GM19035 (cell line): ENCODE data around the gene WDFY4.

Experiments
- ATAC-seq: cut with Tn5 transposase; IDR thresholded peaks from one replicate; pipeline ENCODE4 v1.9.1; 2021; ENCODE audit not compliant: unreplicated experiment

WDFY4 gene

DNA sequence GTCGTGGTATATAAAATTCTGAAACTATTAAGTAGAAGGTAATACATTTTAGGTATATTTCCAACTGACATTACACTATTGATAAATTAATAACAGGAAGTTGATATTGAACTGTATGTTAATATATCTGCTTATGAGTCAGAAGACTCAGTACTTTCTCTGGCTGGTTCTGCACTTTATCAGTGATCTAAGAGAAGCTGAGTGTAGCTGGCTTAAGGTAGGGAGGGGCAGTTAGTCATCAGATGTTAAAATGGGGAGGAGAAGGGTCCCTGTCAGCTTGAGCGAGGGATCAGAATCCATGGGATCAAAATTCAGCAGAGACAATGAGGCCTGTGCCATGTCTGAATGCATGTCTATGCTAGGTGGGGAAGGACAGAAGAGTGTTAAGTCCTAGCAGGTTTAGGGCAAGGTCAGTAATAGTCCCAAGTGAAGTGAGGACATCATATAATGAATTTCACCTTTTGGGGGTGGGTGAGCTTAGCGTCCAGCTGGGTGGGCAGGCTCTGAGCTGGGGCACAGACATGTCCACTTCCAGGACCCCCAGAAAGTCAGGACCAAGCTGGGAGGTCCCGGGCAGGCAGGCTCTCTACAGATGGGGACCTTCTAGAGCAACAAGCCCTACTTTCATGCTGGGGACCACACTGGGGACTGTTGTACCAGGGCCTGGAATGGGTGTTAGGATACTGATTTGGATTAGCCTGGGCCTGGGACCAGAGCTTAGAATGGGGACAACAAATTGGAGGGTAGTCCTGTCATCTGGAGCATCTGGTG is 82.9 kb downstream of the WDFY4 start:
- no peak for ATAC-seq

DNA sequence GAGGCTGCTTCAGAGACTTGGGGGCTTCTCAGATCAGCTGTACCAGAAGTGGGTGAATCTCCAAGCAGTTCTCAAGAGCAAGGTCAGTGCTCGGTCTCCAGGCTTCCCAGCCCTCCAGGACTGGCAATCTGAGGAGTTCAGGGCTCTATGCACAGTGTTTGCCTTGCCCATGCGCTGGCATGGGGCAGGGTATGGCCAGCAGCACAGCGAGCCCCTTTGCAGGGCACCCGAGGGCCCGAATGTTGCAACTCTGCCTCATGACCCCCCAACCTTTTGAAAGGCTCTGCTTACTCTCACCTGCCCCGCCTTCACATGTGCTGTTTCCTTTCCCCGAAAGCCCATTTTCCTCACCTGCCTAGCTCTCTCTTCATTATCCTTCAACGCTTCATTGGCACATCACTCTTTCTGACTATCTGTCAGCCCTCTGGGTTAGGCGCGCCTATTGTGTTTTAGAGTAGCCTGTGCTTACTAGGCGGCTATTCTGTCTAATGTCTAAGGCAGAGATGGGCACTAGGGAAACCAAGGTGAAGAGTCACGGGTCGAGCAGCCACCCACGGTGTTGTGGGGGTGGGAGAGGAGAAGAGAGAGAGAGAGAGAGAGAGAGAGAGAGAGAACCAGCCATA is 83.6 kb downstream of the WDFY4 start:
- ATAC-seq, result no peak

DNA sequence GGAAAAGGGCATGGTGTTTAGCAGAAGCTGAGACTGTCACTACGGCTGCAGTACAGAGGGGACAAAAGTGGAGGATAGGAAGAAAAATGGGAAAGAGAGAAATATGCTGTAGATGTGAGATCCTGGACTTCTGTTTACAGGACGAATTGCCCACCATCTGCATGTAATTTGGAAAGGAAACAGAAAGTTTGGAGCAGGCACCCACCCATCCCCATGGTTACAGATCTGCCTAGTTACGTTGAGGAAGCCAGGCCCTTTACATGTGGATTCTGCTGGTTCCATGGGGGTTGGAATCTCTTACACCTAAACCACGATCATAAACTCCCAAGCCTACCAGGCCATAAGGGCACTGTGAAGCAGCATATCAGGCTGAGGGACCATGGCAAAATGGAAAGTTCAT is 84.3 kb downstream of the WDFY4 start:
- no peak for ATAC-seq

DNA sequence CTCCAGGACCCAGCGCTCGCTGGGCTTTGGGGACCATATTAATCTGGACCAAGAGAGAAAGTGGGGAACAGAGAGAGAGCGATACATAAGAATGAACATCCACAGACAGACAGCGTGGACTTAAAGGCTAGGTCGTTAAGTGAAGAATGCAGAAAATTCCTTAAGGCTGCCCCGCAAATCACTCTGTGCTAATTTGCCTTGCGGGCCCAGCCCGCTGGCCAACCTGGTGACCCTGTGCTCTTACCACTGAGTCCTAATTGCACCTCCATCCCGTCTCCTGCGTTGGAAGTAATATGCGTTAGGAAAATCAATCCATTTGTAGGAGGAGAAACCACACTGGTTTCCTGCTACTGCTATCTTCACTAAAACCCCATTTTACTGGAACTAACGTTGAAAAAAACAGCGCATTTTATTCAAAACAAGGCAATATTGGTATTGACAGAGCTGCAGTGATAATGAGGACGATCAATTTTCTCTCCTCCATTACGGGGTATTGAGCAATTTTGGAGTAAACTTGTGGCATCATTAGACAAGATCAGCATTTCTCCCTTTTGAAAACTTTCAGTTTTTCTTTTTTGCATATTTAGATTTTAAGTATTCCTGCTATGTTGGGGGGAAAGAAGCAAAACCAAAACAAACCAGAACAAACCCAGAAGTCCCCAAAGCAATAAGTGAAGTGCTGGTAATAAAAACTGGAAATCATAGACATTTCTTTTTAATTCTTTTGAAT is 85.2 kb downstream of the WDFY4 start:
- no peak for ATAC-seq

DNA sequence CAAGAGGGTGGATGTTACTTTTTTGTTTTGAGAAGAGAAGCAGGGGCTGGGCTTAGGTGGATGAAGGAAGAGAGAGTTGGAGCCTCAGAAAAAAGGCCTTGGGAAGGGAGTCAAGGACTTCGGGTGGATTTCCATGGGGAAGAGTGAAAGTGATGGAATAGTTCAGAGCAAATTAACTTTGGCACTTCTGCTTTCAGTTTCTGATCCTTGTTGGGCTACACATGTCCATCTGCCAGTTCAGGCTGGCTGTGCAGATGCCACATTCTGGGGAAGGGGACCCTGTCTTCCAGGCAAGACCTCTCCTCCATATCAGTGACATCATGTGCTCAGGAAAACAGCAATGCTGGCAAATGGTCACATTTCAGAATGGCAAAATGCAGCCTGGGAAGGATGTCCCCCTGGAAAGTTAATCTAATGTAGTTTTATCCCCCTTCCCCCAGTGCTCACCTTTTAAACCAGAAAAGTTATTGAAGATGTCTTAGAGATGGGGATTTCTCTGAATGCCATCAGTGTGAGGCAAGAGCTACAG is 86.0 kb downstream of the WDFY4 start:
- no peak for ATAC-seq

DNA sequence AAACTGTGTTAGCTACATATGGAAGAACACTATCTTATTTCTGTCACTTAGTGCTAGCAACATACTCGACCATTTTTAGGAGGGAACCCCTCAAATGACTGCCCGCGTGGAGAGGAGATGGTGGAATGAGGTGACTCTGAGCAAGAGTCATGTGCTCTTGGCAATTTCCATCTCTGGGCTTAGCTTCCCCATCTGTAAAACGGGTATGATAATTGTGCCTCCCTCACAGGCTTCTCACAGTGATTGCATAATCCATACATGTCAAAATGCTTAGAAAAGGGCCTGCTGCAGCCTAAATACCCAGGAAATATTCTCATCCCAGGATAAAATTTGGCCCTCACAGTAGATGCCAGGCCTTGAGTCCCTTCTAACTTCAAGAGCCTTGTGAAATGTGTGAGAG is 86.6 kb downstream of the WDFY4 start:
- no peak for ATAC-seq

DNA sequence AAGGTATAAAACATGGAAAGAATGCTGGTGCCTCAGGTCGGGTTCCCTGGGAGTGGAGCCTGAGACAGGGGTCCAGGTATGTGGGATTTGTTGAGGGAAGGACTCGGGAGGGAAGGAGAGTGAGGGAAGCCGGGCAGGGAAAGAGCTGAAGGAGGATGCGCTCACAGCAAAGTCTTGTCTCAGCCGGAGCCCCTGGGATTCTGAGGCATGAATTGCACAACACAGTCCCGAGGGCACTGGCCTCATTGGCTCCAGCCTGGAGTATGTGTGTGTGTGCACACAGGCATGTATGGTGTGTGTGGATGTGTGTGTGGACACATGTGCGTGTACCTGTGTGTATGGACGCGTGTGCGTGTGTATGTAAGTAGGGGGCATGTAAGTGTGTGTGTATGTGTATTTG is 87.4 kb downstream of the WDFY4 start:
- ATAC-seq, result no peak

DNA sequence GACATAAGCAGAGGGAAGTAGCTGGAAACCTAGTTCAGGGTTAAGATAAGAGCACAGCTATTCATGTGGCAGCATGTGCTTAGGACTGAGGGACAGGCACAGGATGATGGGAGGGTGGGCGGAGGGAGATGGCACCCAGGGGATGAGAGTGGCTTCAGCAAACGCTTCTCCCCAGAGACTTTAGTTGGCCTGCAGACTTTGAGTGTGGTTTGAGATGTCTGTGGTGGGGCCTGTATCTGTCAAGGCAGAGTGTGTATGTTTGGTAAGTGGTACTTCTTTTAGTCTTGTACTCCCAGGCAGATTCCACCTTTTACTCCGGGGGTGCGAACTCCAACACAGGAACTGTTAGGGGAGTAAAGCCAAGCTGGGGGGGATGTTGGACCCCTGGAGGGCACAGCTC is 88.9 kb downstream of the WDFY4 start:
- ATAC-seq, result no peak

DNA sequence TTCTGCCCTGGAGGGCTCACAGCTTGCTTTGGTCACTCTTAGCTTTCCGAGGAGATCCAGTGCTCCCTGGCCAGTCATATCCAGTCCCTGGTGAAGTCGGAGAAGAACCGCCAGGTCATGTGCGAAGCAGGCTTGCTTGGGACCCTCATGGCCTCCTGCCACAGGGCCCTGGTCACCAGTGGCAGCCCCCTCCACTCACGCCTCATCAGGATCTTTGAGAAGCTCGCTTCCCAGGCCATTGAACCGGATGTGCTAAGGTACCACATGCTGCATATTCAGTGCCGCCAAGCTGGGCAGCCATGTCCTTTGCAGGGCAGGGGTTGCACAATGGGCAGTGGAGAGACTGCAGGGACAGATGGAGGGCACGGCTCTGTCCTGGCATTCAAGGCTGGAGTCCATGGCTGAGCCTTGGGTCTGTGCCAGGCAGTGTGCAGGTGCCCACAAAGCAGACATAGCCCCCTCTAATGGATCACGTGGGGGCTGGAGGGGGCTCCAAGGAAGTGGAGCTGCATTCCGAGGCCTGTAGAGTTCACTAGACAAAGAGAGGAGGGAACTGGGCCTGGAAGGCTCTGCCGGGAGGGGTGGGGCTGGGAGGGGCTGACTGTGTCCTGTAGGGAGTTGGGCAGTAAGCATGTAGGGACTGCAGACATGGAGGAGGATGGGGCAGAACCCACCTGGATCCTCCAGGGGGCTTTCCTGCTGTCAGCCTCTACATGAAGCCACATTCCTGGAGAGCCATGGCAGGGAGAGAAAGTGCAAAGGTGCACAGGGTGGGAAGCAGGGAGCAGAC is 89.9 kb downstream of the WDFY4 start:
- ATAC-seq, result no peak

DNA sequence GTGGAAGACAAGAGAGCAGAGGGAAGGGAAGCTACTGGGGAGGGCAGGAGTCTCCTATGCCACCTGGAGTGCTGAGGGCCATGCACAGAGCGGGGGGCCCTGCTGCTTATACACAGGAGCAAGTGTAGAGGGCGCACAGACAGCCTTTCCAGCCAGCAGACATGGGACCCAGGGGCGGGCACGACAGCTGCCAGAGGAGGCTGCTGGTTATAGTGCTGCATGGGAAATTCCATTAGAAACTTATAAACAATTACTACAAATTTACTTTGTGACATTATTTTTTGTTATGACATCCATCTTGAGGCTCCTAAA is 90.5 kb downstream of the WDFY4 start:
- ATAC-seq, result no peak

DNA sequence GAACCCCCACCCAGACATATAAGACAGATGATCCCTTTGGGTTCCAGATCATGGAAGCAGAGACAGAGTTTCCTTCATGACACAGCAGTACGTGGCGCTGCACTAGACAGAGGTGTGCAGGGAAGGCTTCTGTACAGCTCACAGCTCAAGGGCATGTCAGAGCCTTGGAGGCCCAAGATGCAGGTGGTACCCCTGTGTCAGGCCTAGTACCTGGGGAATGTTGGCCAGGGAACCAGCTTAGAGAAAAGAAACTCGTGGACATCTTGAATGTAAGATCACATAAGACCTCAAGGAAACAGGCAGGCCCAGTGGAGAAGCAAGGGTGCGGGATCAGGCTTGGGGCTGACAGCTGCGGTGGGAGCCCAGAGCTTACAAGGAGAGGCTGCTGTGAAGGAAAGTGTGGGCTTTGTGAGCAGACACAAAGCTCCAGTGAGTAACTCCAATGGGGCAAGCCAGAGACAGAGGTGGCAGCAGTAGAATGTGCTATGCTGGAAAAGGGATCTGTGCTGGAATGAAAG is 91.4 kb downstream of the WDFY4 start:
- ATAC-seq, result no peak

DNA sequence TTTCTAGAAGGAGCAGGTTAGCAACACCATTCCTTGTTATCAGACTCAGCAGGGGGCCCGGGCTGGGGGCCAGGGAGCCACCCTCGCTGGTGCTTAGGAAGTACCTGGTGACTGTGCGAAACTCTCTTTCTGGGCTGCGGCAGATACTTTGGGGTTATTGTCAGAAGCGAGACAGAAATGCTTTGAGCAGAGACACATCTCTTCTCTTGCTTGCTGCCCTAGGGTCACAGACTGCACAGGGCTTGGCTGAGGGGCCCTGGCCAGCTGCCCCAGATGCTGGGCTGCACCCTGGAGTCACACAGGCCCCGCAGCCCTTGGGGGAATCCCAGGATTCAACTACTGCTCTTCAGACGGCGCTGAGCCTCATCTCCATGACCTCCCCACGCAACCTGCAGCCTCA is 91.9 kb downstream of the WDFY4 start:
- ATAC-seq, result no peak

DNA sequence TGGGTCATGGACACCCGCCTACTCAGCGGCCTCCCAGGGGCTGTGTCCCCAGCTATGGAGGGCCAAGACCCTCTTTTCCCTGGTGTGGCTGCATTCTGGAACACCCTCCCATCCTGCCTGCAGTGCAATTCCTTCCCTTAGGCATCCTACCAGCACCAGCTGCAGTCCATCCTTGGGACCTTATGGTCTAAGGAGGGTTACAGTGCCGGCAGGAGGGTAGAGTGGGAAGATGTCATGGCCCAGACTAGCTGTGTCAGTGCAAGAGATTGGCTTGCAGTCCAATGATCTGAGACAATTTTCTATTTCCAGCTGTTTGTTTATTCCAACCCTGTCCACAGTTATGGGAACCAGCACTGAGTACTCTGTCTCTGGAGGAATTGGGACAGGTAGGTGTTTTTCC is 92.4 kb downstream of the WDFY4 start:
- ATAC-seq, result no peak

DNA sequence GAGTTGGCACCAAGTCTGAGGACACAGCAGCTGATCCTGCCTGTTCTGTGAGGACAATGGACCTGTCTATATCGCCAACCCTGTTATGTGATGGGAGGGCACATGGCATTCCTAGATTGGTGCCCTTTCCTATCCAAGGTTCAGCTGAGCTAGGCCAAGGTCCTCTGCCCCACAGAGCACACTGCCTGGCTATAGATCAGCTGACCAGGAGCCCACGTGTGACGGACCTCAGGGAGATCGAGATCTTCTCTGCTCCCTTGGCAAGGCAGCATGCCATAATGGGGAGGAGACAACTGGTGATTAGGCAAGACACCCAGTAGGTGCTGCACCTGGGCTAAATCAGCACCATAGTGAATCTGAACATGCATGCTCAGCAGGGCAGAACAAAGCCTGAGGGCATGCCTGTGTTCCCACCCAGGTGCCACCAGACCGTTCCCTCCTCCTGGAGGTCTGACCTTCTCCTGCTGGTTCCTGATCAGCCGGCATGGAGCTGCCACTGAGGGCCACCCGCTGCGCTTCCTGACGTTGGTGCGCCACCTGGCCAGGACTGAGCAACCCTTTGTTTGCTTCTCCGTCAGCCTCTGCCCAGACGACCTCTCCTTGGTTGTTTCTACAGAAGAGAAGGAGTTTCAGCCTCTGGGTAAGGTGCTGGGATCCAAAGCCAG is 93.7 kb downstream of the WDFY4 start:
- no peak for ATAC-seq

DNA sequence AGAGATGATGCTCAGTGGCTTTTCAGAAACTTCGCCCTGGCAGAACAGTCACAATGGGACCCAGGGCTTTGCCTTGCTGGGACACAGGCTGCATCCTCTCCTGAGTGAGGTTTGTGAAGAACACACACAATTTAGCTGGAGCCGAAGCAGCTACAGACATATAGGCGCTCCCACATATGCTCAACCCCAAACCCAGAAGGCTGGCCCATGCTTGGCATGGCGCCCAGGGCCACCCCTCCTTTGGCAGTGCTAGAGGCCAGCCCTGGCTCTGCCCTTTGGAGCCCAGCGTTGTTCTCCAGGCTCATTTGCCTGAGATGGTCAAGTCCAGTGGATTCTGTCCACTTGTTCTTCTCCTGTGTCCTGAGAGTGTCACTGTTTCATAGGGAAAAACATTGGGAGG is 94.4 kb downstream of the WDFY4 start:
- ATAC-seq, result no peak

DNA sequence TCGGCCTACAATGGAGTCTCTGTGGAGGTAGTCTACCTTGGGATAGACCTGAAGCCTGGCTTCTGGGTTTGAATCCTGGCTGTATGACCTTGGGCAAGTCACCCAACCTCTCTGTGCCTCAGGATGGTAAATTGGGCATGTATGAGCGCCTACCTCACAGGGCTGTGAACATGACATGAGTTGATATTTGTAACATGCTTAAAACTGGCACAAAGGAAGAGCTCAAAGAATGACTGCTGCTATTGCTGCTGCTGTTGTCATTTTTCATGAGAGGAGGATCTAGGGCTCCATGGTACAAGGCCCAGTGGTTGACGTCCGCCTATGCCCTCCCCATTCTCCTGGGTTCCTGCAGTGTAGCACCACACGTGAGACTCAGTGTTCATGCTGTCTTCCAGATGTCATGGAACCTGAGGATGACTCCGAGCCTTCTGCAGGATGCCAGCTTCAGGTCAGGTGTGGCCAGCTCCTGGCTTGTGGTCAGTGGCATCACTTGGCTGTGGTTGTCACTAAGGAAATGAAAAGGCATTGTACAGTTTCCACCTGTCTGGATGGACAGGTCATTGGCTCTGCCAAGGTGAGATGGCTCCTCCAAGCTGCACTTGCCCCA is 95.0 kb downstream of the WDFY4 start:
- no peak for ATAC-seq

DNA sequence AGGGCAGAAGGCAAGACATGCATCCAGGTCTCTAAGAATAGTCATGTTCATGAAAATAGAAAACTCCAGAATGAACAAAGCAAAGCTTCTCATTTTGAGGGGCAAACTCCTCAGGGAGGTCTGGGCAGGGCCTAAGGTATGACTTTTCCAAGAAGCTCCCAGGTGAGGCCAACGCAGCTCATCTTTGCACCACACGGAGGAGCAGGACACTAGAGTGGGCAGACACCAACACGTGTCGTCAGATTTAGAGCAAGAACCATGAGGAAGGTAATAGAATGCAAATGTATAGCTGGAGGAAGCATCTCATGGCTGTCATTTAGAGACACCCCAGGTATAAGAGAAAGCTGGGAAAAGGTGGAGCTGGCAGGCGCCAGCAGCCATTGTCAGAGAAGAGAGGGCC is 95.7 kb downstream of the WDFY4 start:
- no peak for ATAC-seq

DNA sequence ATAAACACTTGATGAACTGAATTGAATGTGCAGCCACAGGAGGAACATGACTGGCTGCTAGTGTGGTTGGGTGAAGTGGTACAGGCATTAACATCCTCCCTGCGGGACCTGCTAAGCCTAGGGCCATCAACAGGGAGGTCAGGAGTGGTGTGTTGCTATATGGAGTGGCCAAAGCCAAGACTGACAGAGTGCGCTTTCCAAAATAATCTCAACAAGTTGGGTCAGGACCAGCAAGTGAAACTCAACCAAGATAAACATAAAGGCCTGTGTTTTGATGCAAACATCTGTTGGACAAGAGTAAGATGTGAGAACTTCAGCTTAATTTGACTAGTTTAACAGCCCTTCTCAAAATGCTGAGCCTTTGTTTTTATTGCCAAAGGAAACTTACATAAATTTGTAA is 97.7 kb downstream of the WDFY4 start:
- ATAC-seq, result no peak

DNA sequence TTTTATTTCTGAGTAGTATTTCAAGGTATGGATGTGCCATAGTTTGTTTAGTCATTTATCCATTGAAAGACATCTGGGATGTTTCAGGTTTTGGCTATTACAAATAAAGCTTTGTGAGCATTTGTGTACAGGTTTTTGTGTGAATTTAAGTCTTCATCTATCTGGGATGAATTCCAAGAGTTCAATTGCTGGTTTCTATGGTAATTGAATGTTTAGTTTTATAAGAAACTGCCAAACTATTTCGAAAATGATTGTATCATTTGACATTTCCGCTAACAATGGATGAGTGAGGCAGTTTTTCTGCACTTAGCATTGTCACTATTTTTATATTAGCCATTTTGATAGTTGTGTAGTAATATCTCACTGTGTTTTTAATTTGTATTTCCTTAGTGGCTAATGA is 99.4 kb downstream of the WDFY4 start:
- no peak for ATAC-seq

DNA sequence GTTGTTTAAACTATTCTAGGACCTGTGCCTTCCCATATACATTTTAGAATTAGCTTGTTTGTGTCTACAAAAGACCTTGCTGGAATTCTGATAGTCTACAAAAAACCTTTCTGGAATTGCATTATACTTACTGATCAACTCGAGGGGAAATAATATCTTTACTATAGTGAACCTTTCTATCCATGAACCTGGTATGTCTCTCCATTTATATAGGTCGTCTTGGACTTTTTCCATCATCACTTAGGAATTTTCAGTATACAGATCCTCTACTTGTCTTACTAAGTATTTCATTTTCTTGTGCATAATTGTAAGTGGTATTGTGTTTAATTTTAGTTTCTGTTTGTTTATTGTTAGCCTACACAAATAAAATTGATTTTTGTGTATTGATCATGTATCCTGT is 101.1 kb downstream of the WDFY4 start:
- ATAC-seq, result no peak
